Right cardiac atrium (tissue), 5 donors: Measurements from ENCODE around the gene AMACR. TPM values are rescaled to one million over a fixed set of nuclear protein-coding genes. Genes with fewer than 3 reads are reported as not detected.
A peak's percentile ranks its signal among the peaks of the same experiment; 100 is the strongest.
"Not testable (repeated sequence)": the region's sequence is repeated elsewhere in the genome, so short reads cannot be mapped to it uniquely, and the experiment has no call there.

ENCODE experiments used
- ATAC-seq, 2 donors: fragments of 200-7000 bp; cut with Tn5 transposase; one replicate each; pipeline versions ENCODE4 v1.8.0 to v1.9.1; 2020; ENCODE audit warnings: moderate library complexity in 2 of 2, mild to moderate bottlenecking in 1 of 2
- DNase-seq, 3 donors: peaks; one replicate each; pipeline ENCODE4 v3.0.0-alpha.2; 2020
- H3K27ac ChIP-seq: one replicate; pipeline ENCODE4 v1.5.1; 2013; ENCODE audit warnings: mild to moderate bottlenecking, low read length, control low read depth, moderate library complexity
- H3K27me3 ChIP-seq: one replicate; pipeline ENCODE4 v1.6.1; 2013; ENCODE audit not compliant: control insufficient read depth, insufficient read depth
- H3K4me1 ChIP-seq: one replicate; pipeline ENCODE4 v1.6.1; 2013; ENCODE audit warnings: low read length; ENCODE audit not compliant: control insufficient read depth, insufficient read depth
- H3K4me3 ChIP-seq: one replicate; pipeline ENCODE4 v1.5.1; 2013; ENCODE audit warnings: low read length, control low read depth
- H3K9me3 ChIP-seq: one replicate; pipeline ENCODE4 v1.6.1; 2013; ENCODE audit warnings: low read length; ENCODE audit not compliant: control insufficient read depth
- WGBS: extraction: QIAGEN DNeasy Blood & Tissue Kit; methylation state at CpG from one replicate; pipeline ENCODE4 v1.1.7; 2013; 5-methylcytosine and 5-hydroxymethylcytosine counted together
- intact Hi-C, 4 donors: fragments of 100-400 bp; cut with DNase I; formaldehyde crosslinking; loops; one replicate each; pipeline versions ENCODE4 v1.11.0 to v1.14.0; 2022 to 2023
- polyA plus RNA-seq: library from polyadenylated mRNA; stranded (reverse); fragments of 200-250 nt; gene quantifications from one replicate; pipeline ENCODE4 v1.2.3, GENCODE V29; 2013
- total RNA-seq, 4 donors: library from RNA; stranded (reverse); fragmentation: NEBNext Ultra II Directional; extraction: Animal tissue kit (Norgen Biotek cat#: 25700); gene quantifications; one replicate each; pipeline ENCODE4 v1.2.1, GENCODE V29; 2021
- donor health status: healthy with polysubstance abuse.
- donor health status: DM: no; HTN: yes; CAD: no.
- donor health status: DM: no; HTN: no; CAD: no.
- donor health status: DM: no; HTN: yes; CAD: no; lungs with severe emphysema.
- donor health status: DM: yes; HTN: yes; CAD: no.

Gene AMACR
- total and polyA plus RNA-seq, 5 donors = 6.2 to 19.1 (median 11.4) TPM

GRCh38 chr5:34035756-34036155 is 27.9 kb upstream of the AMACR start:
- WGBS = 67% methylated on average over 2 of the region's 2 CpGs
- intact Hi-C loops = no loop called here

GRCh38 chr5:34034534-34035327 is 26.9 kb upstream of the AMACR start:
- 97% methylated on average over 4 of the region's 4 CpGs for WGBS
- H3K4me1 ChIP-seq = no peaks in the 10 kb centered on the region

More at GRCh38 chr5:34035756-34036155, 27.9 kb upstream of the AMACR start:
- Histone ChIP-seq H3K4me1 (no peaks in the 10 kb centered on the region), H3K27ac (no peak overlapping the region), H3K9me3 (no peaks in the 10 kb centered on the region), H3K4me3 (no peak overlapping the region), H3K27me3 (no peaks in the 10 kb centered on the region)
- no peak for DNase-seq
- ATAC-seq = no peak

GRCh38 chr5:34031966-34032365 is 24.1 kb upstream of the AMACR start:
- Histone ChIP-seq H3K4me3 (no peak overlapping the region), H3K9me3 (no peaks in the 10 kb centered on the region), H3K27ac (no peak overlapping the region), H3K27me3 (no peaks in the 10 kb centered on the region), H3K4me1 (no peaks in the 10 kb centered on the region)
- intact Hi-C loops = no loop called here
- WGBS = 81% methylated on average over 3 of the region's 3 CpGs
- no peak for ATAC-seq
- DNase-seq = no peak

More at GRCh38 chr5:34034534-34035327, 26.9 kb upstream of the AMACR start:
- Histone ChIP-seq H3K27me3 (no peaks in the 10 kb centered on the region), H3K27ac (no peak overlapping the region), H3K4me3 (no peak overlapping the region), H3K9me3 (no peaks in the 10 kb centered on the region)
- intact Hi-C loops = no loop called here
- ATAC-seq (peak in 1 of 2 donors; percentile 33), DNase-seq (no peak)

GRCh38 chr5:34031117-34031516 is 23.3 kb upstream of the AMACR start:
- Histone ChIP-seq H3K4me1 (no peaks in the 10 kb centered on the region), H3K9me3 (no peaks in the 10 kb centered on the region), H3K27ac (no peak overlapping the region), H3K27me3 (no peaks in the 10 kb centered on the region), H3K4me3 (no peak overlapping the region)
- intact Hi-C loops = no loop called here
- 88% methylated on average over 2 of the region's 2 CpGs for WGBS
- DNase-seq = no peak
- ATAC-seq = no peak

GRCh38 chr5:34030585-34030984 is 22.7 kb upstream of the AMACR start:
- H3K9me3 ChIP-seq, H3K27me3 ChIP-seq, H3K27ac ChIP-seq, ATAC-seq, H3K4me3 ChIP-seq, H3K4me1 ChIP-seq, DNase-seq, intact Hi-C loops: not testable (repeated sequence)
- WGBS = 95% methylated on average over 2 of the region's 2 CpGs

- Histone ChIP-seq H3K4me1 (no peaks in the 10 kb centered on the region), H3K4me3 (no peak overlapping the region), H3K27me3 (no peaks in the 10 kb centered on the region), H3K27ac (no peak overlapping the region), H3K9me3 (no peaks in the 10 kb centered on the region)
- ATAC-seq (no peak), DNase-seq (no peak)
- 74% methylated on average over 1 of the region's 1 CpG for WGBS
- intact Hi-C loops = no loop called here
Measured at GRCh38 chr5:34030048-34030447, 22.2 kb upstream of the AMACR start.

GRCh38 chr5:34028349-34028748 is 20.5 kb upstream of the AMACR start:
- no peak for ATAC-seq
- DNase-seq = no peak
- Histone ChIP-seq H3K4me1 (no peaks in the 10 kb centered on the region), H3K27me3 (no peaks in the 10 kb centered on the region), H3K9me3 (no peaks in the 10 kb centered on the region), H3K27ac (no peak overlapping the region), H3K4me3 (no peak overlapping the region)
- 81% methylated on average over 3 of the region's 3 CpGs for WGBS
- intact Hi-C loops = no loop called here

GRCh38 chr5:34026089-34026761 is 18.4 kb upstream of the AMACR start:
- Histone ChIP-seq H3K4me3 (no peak overlapping the region), H3K4me1 (peaks cover 1% of the 10 kb centered on the region), H3K27me3 (no peaks in the 10 kb centered on the region), H3K27ac (no peak overlapping the region), H3K9me3 (no peaks in the 10 kb centered on the region)
- ATAC-seq (peak in 1 of 2 donors; percentile 24), DNase-seq (no peak)
- WGBS = 86% methylated on average over 9 of the region's 9 CpGs
- intact Hi-C loops = no loop called here

- intact Hi-C loops = no loop called here
- H3K27ac ChIP-seq = no peak overlapping the region
Measured at GRCh38 chr5:34022121-34022705, 14.4 kb upstream of the AMACR start.

GRCh38 chr5:34021334-34021733 is 13.5 kb upstream of the AMACR start:
- Histone ChIP-seq H3K27me3 (no peaks in the 10 kb centered on the region), H3K27ac (no peak overlapping the region), H3K9me3 (no peaks in the 10 kb centered on the region), H3K4me3 (no peak overlapping the region), H3K4me1 (peaks cover 1% of the 10 kb centered on the region)
- ATAC-seq (no peak), DNase-seq (no peak)
- intact Hi-C loops = no loop called here
- 76% methylated on average over 2 of the region's 2 CpGs for WGBS

More at GRCh38 chr5:34022121-34022705, 14.4 kb upstream of the AMACR start:
- peak in 1 of 2 donors; percentile 36 for ATAC-seq
- no peak for DNase-seq
- Histone ChIP-seq H3K4me1 (peaks cover 1% of the 10 kb centered on the region), H3K4me3 (no peak overlapping the region), H3K27me3 (no peaks in the 10 kb centered on the region), H3K9me3 (no peaks in the 10 kb centered on the region)
- 18% methylated on average over 2 of the region's 2 CpGs for WGBS

- Histone ChIP-seq H3K27ac (no peak overlapping the region), H3K9me3 (no peaks in the 10 kb centered on the region), H3K4me3 (no peak overlapping the region), H3K4me1 (peaks cover 1% of the 10 kb centered on the region), H3K27me3 (no peaks in the 10 kb centered on the region)
- no peak for ATAC-seq
- intact Hi-C loops = no loop called here
- no peak for DNase-seq
- 96% methylated on average over 1 of the region's 1 CpG for WGBS
Measured at GRCh38 chr5:34020726-34021125, 12.9 kb upstream of the AMACR start.
